Uterus (tissue), 4 donors: Measurements from ENCODE around the gene SFTPB. TPM values are rescaled to one million over a fixed set of nuclear protein-coding genes. Genes with fewer than 3 reads are reported as not detected.

ENCODE experiments used
- DNase-seq, 2 donors: peaks; one replicate each; pipeline ENCODE4 v3.0.0-alpha.2; 2019 to 2020
- H3K27ac ChIP-seq, 2 donors: fragments of 200-600 bp; sonication (generic); 1 replicate in 1 of 2; 2 replicates in 1 of 2; pipeline ENCODE4 v1.5.1; 2016 to 2018
- H3K27me3 ChIP-seq, 2 donors: fragments of 200-600 bp; sonication (generic); one replicate each; pipeline ENCODE4 v1.5.1; 2018 to 2019; ENCODE audit warnings: control low read depth in 1 of 2
- H3K36me3 ChIP-seq, 2 donors: fragments of 200-600 bp; sonication (generic); one replicate each; pipeline ENCODE4 v1.5.1; 2019; ENCODE audit warnings: control low read depth in 1 of 2
- H3K4me1 ChIP-seq, 2 donors: fragments of 200-600 bp; sonication (generic); one replicate each; pipeline ENCODE4 v1.5.1; 2018 to 2019; ENCODE audit warnings: control low read depth in 1 of 2
- H3K4me3 ChIP-seq, 2 donors: fragments of 200-600 bp; sonication (generic); 1 replicate in 1 of 2; 2 replicates in 1 of 2; pipeline ENCODE4 v1.5.1; 2018 to 2019; ENCODE audit warnings: mild to moderate bottlenecking in 1 of 2
- H3K9me3 ChIP-seq, 2 donors: fragments of 200-600 bp; sonication (generic); one replicate each; pipeline ENCODE4 v1.5.1; 2019; ENCODE audit warnings: control low read depth in 1 of 2
- POLR2A ChIP-seq, 2 donors: fragments of 450-650 bp; IDR thresholded peaks; one replicate each; pipeline ENCODE4 v1.6.1; 2016; ENCODE audit warnings: antibody characterized with exemption in 2 of 2, mild to moderate bottlenecking in 1 of 2, moderate library complexity in 1 of 2
- intact Hi-C: fragments of 100-400 bp; cut with DNase I; formaldehyde crosslinking; loops from one replicate; pipeline ENCODE4 v1.15.1; 2023; ENCODE audit warnings: low total_unique reads
- total RNA-seq, 4 donors: library from RNA; depleted of rRNA in 3 of 4; stranded (reverse); fragments of >200 nt in 3 of 4; gene quantifications; one replicate each; pipeline versions ENCODE4 v1.1.0 to v1.2.4, GENCODE V29; 2014 to 2023
- TF ChIP-seq, protein P1 (sequence below), 4 experiments: fragments of 200-600 bp in 2 of 4; fragments of 450-650 bp in 2 of 4; sonication (generic) in 2 of 4; IDR thresholded peaks; one replicate each; pipeline ENCODE4 v1.5.1; 2016 to 2019; ENCODE audit warnings: antibody characterized with exemption in 4 of 4, mild to moderate bottlenecking in 2 of 4, moderate library complexity in 1 of 4
- donor health status: DM: yes; HTN: yes; CAD: no.

Gene SFTPB
- total RNA-seq, 4 donors from 2014 or later, result 1.4 TPM; not detected in 3

DNA sequence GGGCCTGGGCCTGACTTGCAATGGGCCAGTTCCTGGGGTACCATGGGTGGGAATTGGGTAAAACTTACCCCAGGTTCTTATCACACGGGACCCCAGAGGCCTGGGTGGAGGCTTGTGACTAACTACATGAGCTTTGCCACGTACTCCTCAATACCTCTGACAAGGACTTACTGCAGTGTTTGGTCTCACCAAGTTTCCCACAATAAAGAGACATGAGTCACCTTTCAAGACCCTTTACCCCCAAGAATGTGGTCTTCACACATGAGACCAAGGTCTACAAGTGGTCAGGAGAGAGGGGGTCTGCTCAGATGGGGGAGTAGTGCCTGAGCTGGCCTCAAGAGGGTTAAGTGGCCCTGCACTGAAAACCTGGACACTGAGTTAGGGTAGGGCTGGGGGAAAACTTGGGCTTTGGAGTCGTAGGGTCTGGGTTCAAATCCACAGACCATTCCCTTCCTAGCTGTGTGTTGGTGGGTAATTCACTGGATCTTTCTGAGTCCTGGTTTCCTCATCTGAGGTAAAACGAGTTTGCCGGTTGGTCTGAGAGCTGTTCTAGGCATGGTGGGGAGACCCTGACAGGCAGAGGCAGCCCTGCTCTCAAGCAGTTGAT, 24.1 kb upstream of the SFTPB start:
- intact Hi-C loops, result no loop called here
- Histone ChIP-seq H3K27me3 (no peaks in the 10 kb centered on the region), H3K36me3 (no peaks in the 10 kb centered on the region), H3K27ac (no peak overlapping the region), H3K4me3 (no peak overlapping the region), H3K4me1 (no peaks in the 10 kb centered on the region), H3K9me3 (no peaks in the 10 kb centered on the region)
- DNase-seq, result no peak
- TF ChIP-seq, protein P1, sequence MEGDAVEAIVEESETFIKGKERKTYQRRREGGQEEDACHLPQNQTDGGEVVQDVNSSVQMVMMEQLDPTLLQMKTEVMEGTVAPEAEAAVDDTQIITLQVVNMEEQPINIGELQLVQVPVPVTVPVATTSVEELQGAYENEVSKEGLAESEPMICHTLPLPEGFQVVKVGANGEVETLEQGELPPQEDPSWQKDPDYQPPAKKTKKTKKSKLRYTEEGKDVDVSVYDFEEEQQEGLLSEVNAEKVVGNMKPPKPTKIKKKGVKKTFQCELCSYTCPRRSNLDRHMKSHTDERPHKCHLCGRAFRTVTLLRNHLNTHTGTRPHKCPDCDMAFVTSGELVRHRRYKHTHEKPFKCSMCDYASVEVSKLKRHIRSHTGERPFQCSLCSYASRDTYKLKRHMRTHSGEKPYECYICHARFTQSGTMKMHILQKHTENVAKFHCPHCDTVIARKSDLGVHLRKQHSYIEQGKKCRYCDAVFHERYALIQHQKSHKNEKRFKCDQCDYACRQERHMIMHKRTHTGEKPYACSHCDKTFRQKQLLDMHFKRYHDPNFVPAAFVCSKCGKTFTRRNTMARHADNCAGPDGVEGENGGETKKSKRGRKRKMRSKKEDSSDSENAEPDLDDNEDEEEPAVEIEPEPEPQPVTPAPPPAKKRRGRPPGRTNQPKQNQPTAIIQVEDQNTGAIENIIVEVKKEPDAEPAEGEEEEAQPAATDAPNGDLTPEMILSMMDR (IDR thresholded peaks at IDR 0.05), result no peak
- TF ChIP-seq POLR2A (IDR thresholded peaks at IDR 0.05), result no peak

DNA sequence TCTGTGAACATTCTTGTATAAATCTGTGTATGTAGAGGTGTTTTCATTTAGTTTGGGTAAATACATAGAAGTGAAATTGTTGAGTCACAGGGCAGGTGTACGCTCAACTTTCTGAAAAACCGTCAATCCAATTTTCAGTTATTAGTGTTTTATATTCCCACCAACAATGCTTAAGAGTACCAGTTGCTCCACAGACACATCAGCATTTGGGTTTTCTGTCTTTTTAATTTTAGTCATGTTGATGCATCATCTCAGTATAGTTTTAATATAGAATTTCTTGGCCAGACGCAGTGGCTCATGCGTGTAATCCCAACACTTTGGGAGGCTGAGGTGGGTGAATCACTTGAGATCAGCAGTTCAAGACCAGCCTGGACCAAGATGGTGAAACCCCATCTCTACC, 22.9 kb upstream of the SFTPB start:
- Histone ChIP-seq H3K4me3 (no peak overlapping the region), H3K27ac (no peak overlapping the region), H3K27me3 (no peaks in the 10 kb centered on the region), H3K9me3 (no peaks in the 10 kb centered on the region), H3K36me3 (no peaks in the 10 kb centered on the region), H3K4me1 (no peaks in the 10 kb centered on the region)
- DNase-seq, result no peak
- intact Hi-C loops, result no loop called here
- TF ChIP-seq POLR2A (IDR thresholded peaks at IDR 0.05), result no peak
- TF ChIP-seq, protein P1 (IDR thresholded peaks at IDR 0.05), result no peak

DNA sequence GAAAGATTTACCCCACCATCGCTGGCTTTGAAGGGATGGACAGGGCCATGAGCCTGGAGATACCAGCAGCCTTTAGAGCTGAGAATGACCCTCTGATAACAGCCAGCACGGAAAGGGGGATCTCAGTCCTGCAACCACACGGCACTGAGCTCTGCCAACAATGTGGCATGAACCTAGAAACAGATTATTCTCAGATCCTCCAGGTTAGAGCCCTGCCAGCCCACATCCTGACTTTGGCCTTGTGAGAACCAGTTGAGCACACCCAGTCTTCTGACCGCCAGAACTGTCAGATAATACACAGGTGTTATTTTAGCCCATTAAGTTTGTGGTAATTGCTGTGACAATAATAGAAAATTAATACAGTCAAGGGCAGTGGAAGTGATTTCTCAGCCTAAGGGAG, 16.8 kb upstream of the SFTPB start:
- intact Hi-C loops, result no loop called here
- no peaks in the 10 kb centered on the region for H3K9me3 ChIP-seq

DNA sequence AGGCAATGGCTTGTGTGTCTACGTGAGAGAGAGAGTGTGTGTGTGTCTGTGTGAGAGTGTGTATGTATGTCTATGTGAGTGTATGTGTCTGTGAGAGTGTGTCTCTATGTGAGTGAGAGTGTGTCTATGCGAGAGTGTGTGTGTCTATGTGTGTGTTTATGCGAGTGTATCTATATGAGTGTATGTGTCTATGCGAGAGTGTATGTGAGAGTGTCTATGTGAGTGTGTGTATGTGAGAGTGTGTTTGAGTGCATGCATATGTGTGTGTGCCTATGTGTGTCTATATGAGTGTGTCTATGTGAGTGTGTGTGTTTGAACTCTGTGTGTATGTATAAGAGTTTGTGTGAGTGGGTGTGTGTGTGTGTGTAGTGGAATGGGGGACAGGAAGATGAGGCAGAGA, 16.4 kb upstream of the SFTPB start:
- Histone ChIP-seq H3K27me3 (no peaks in the 10 kb centered on the region), H3K27ac (no peak overlapping the region), H3K4me3 (no peak overlapping the region), H3K36me3 (no peaks in the 10 kb centered on the region), H3K4me1 (no peaks in the 10 kb centered on the region), H3K9me3 (no peaks in the 10 kb centered on the region)
- DNase-seq, result no peak
- TF ChIP-seq POLR2A (IDR thresholded peaks at IDR 0.05), result no peak
- TF ChIP-seq, protein P1 (IDR thresholded peaks at IDR 0.05), result no peak
- intact Hi-C loops, result no loop called here

More for the DNA sequence above, 16.8 kb upstream of the SFTPB start:
- H3K27ac ChIP-seq, result no peak overlapping the region
- TF ChIP-seq POLR2A (IDR thresholded peaks at IDR 0.05), result no peak
- TF ChIP-seq, protein P1 (IDR thresholded peaks at IDR 0.05), result no peak
- no peaks in the 10 kb centered on the region for H3K4me1 ChIP-seq
- H3K27me3 ChIP-seq, result no peaks in the 10 kb centered on the region
- no peaks in the 10 kb centered on the region for H3K36me3 ChIP-seq
- no peak for DNase-seq
- H3K4me3 ChIP-seq, result no peak overlapping the region

DNA sequence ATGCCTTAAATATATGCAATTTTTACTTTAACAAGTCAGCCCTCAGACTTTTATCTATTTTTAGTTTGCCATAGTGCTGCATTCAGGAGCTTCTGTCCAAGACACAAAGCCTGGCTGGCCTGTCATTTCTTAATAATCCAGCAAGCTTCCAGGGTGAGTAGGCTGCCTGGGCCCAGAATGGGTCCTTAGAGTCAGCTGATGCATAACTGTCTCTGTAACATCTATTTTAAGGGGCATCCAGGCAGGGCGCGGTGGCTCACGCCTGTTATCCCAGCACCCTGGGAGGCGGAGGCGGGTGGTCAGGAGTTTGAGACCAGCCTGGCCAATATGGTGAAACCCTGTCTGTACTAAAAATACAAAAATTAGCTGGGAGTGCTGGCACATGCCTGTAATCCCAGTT, 14.4 kb upstream of the SFTPB start:
- intact Hi-C loops, result no loop called here
- no peak for DNase-seq

More for the DNA sequence above, 14.4 kb upstream of the SFTPB start:
- H3K4me1 ChIP-seq, result no peaks in the 10 kb centered on the region
- H3K4me3 ChIP-seq, result no peak overlapping the region
- TF ChIP-seq POLR2A (IDR thresholded peaks at IDR 0.05), result no peak
- TF ChIP-seq, protein P1 (IDR thresholded peaks at IDR 0.05), result no peak
- H3K27me3 ChIP-seq, result no peaks in the 10 kb centered on the region
- H3K9me3 ChIP-seq, result no peaks in the 10 kb centered on the region
- peak overlapping the region in 1 of 2 donors; percentile 52 for H3K27ac ChIP-seq
- no peaks in the 10 kb centered on the region for H3K36me3 ChIP-seq
